ENCODE measurements around the gene MPZ.

The MPZ gene

DNA sequence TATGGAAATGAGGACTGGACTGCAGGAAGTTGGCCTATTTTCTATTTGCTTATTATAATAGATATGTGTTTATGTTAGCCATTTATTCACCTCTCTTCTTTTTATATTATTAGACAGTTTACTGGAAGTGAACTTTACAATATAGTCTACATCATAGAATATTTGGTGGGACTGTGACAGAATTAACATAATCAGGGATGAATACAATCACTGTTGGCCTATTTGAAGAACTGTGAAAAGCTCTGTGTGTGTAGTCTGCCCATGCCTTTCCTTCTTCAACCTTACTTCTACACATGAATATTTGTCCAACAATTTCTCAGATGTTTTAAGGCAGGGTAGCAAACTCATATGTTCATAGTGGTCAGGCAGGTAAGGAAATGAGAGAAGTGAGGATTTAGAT is 12.4 kb downstream of the MPZ start:
- TF ChIP-seq, protein P1, sequence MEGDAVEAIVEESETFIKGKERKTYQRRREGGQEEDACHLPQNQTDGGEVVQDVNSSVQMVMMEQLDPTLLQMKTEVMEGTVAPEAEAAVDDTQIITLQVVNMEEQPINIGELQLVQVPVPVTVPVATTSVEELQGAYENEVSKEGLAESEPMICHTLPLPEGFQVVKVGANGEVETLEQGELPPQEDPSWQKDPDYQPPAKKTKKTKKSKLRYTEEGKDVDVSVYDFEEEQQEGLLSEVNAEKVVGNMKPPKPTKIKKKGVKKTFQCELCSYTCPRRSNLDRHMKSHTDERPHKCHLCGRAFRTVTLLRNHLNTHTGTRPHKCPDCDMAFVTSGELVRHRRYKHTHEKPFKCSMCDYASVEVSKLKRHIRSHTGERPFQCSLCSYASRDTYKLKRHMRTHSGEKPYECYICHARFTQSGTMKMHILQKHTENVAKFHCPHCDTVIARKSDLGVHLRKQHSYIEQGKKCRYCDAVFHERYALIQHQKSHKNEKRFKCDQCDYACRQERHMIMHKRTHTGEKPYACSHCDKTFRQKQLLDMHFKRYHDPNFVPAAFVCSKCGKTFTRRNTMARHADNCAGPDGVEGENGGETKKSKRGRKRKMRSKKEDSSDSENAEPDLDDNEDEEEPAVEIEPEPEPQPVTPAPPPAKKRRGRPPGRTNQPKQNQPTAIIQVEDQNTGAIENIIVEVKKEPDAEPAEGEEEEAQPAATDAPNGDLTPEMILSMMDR (IDR thresholded peaks at IDR 0.05; ENCODE audit: insufficient read depth, low read length, poor library complexity, severe bottlenecking) = no peak
- DNase-seq (ENCODE audit: extremely low read depth, insufficient read length) = no peak
- Histone ChIP-seq H3K4me3 (replicated peaks; ENCODE audit: low read depth, low read length) (no peak overlapping the region), H3K36me3 (ENCODE audit: control insufficient read depth, insufficient read depth, low read length) (no peaks in the 10 kb centered on the region), H3K27me3 (replicated peaks; ENCODE audit: control insufficient read depth, insufficient read depth, low read length) (no peaks in the 10 kb centered on the region)

GRCh38 chr1:161290779-161291178 is 19.0 kb downstream of the MPZ start:
- TF ChIP-seq, protein P1 (IDR thresholded peaks at IDR 0.05; ENCODE audit: insufficient read depth, low read length, poor library complexity, severe bottlenecking) = no peak
- no peaks in the 10 kb centered on the region for H3K27me3 ChIP-seq (replicated peaks; ENCODE audit: control insufficient read depth, insufficient read depth, low read length)
- DNase-seq (ENCODE audit: extremely low read depth, insufficient read length) = no peak
- no peaks in the 10 kb centered on the region for H3K36me3 ChIP-seq (ENCODE audit: control insufficient read depth, insufficient read depth, low read length)
- no peak overlapping the region for H3K4me3 ChIP-seq (replicated peaks; ENCODE audit: low read depth, low read length)

DNA sequence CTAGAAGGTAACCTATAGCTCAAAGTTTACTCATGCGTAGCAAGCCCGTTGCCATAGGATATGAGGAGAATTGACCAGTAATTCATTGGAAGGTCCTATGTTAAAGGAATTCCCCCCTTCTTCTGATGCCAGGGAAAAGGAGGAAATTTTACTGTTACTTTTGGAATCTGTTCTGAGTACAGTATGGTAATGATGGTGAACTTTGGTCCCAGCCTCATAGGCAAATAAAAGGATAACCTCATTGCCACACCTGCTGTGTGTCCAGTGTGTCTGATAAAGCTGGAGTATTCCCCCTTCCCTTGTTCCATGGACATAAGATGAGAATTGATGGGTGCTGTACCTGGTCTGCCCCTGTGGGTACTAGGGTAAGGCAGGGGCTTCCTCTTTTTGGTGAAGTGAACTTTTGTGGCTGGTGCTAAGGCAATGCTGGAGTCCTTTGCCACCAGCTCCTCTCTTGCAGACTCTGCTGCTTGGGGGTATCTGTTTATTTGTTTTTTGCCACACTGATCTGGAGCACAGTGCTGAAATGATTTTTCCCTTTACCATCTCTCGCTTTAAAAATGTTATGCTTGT is 22.2 kb downstream of the MPZ start:
- DNase-seq (ENCODE audit: extremely low read depth, insufficient read length) = no peak

GRCh38 chr1:161285521-161285920 is 24.2 kb downstream of the MPZ start:
- no peaks in the 10 kb centered on the region for H3K36me3 ChIP-seq (ENCODE audit: control insufficient read depth, insufficient read depth, low read length)
- H3K27me3 ChIP-seq (replicated peaks; ENCODE audit: control insufficient read depth, insufficient read depth, low read length) = peaks cover 1% of the 10 kb centered on the region; the same call in 1 of the 2 replicates
- DNase-seq (ENCODE audit: extremely low read depth, insufficient read length) = no peak
- TF ChIP-seq, protein P1 (IDR thresholded peaks at IDR 0.05; ENCODE audit: insufficient read depth, low read length, poor library complexity, severe bottlenecking) = no peak
- no peak overlapping the region for H3K4me3 ChIP-seq (replicated peaks; ENCODE audit: low read depth, low read length)

More for the DNA sequence above, 22.2 kb downstream of the MPZ start:
- TF ChIP-seq, protein P1 (IDR thresholded peaks at IDR 0.05; ENCODE audit: insufficient read depth, low read length, poor library complexity, severe bottlenecking) = no peak
- Histone ChIP-seq H3K4me3 (replicated peaks; ENCODE audit: low read depth, low read length) (no peak overlapping the region), H3K27me3 (replicated peaks; ENCODE audit: control insufficient read depth, insufficient read depth, low read length) (peaks cover 1% of the 10 kb centered on the region; the same call in 1 of the 2 replicates), H3K36me3 (ENCODE audit: control insufficient read depth, insufficient read depth, low read length) (no peaks in the 10 kb centered on the region)

DNA sequence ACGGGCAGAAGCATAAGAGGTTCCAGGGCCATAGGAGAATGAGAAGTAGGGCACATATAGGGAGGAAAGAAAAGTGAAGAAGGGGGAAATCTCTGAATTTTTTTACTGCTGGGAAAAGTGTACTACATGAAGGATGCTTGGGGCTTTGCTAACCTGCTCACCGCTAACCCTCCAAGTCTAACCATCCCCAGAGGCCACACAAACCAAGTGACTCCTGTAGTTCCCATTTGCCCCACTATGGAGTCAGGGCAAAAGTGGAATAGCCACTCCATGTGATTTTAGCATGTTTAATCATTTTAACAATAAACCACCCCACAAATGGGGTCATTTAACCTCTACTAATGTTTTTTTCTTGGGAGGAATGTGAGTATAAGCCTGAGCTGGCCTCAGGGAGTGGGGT is 24.7 kb downstream of the MPZ start:
- TF ChIP-seq, protein P1 (IDR thresholded peaks at IDR 0.05; ENCODE audit: insufficient read depth, low read length, poor library complexity, severe bottlenecking) = no peak
- H3K4me3 ChIP-seq (replicated peaks; ENCODE audit: low read depth, low read length) = no peak overlapping the region
- no peak for DNase-seq (ENCODE audit: extremely low read depth, insufficient read length)
- H3K27me3 ChIP-seq (replicated peaks; ENCODE audit: control insufficient read depth, insufficient read depth, low read length) = peaks cover 1% of the 10 kb centered on the region; the same call in 1 of the 2 replicates
- no peaks in the 10 kb centered on the region for H3K36me3 ChIP-seq (ENCODE audit: control insufficient read depth, insufficient read depth, low read length)

DNA sequence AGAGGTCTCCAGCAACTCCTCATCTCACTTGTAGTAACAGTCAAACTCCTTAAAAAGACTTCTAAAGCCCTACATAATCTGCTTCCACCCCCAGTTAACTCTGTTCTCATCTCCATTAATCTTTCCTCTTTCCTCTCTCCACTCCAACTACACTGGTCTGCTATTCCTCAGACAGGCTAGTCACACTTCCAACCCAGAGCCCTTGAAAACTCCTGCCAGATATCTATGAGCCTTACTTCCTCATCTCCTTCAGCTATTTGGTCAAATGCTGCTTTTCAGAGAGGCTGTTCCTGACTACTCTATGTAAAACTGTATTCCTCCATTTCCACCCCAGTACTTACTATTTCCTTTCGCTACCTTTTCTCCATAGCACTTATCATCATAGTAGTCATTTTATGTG is 26.8 kb downstream of the MPZ start:
- H3K4me3 ChIP-seq (replicated peaks; ENCODE audit: low read depth, low read length) = no peak overlapping the region
- no peaks in the 10 kb centered on the region for H3K36me3 ChIP-seq (ENCODE audit: control insufficient read depth, insufficient read depth, low read length)
- H3K27me3 ChIP-seq (replicated peaks; ENCODE audit: control insufficient read depth, insufficient read depth, low read length) = peaks cover 1% of the 10 kb centered on the region; the same call in 1 of the 2 replicates
- no peak for DNase-seq (ENCODE audit: extremely low read depth, insufficient read length)
- TF ChIP-seq, protein P1 (IDR thresholded peaks at IDR 0.05; ENCODE audit: insufficient read depth, low read length, poor library complexity, severe bottlenecking) = no peak
